HUES64 (cell line): ENCODE results near the gene RAB11FIP3.
"Not testable (repeated sequence)": the region's sequence is repeated elsewhere in the genome, so short reads cannot be mapped to it uniquely, and the experiment has no call there.

Experiments
- H3K27ac ChIP-seq: 2 replicates; pipeline ENCODE4 v1.7.0; 2013; ENCODE audit warnings: low read depth, low read length, inconsistent platforms
- H3K27me3 ChIP-seq: 2 replicates; pipeline ENCODE4 v1.6.1; 2013; ENCODE audit warnings: mild to moderate bottlenecking, low read length; ENCODE audit not compliant: insufficient read depth
- H3K36me3 ChIP-seq: 2 replicates; pipeline ENCODE4 v1.6.1; 2013; ENCODE audit warnings: mild to moderate bottlenecking, low read length; ENCODE audit not compliant: insufficient read depth
- H3K4me1 ChIP-seq: 2 replicates; pipeline ENCODE4 v1.6.1; 2013; ENCODE audit warnings: mild to moderate bottlenecking, low read length, moderate library complexity; ENCODE audit not compliant: insufficient read depth
- H3K4me3 ChIP-seq: 2 replicates; pipeline ENCODE4 v1.5.1; 2013; ENCODE audit warnings: mild to moderate bottlenecking, low read length, moderate library complexity
- H3K9ac ChIP-seq: 2 replicates; pipeline ENCODE4 v1.6.1; 2013; ENCODE audit warnings: mild to moderate bottlenecking, low read depth, low read length
- H3K9me3 ChIP-seq: 2 replicates; pipeline ENCODE4 v1.6.1; 2013; ENCODE audit warnings: low read depth, low read length; ENCODE audit not compliant: insufficient read depth
- WGBS: fragments of 150-250, 120-280 bp; methylation state at CpG from one replicate; pipeline ENCODE4 v1.1.7; 2013; ENCODE audit warnings: missing lambda C conversion rate; 5-methylcytosine and 5-hydroxymethylcytosine counted together

The RAB11FIP3 gene

DNA sequence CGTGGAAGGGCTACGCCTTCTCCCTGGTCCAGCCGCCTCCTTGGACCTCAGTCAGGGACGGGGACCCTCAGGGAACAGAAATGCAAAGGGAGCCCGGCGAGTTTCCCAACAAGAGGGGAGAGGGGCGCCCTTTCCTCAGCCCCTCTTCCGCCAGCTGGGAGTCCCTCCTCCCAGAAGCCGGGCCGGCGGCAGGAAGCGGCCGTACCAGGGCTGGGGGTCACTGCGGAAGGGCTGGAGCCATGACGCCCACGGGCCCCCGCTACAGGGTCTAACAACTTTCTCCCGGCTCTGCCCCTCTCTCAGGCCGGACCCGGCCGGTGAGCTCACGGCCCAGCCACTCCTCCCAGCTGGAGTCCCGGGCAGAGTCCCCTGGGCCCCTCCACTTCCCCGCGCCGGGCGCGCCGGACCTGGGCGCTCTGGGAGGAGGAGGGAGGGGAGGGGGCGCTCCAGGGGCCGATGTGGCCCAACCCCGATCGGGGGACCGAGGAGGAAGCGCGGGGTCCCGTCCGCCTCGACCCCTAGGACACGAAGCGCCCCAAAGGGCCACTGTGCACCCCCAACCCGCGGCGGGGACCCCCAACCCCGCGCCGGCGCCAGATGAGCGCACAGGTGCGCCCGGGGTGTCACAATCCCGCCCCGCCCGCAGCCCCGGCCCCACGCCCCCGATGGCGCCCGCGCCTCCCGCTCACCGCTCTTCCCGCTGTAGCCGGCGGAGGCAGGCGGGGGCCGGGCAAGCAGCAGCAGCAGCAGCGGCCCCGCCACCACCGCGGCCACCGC, 44.2 kb upstream of the RAB11FIP3 start:
- Histone ChIP-seq H3K27ac (peak overlapping the region; percentile 71; the same call in 1 of the 2 replicates), H3K36me3 (peaks cover 14% of the 10 kb centered on the region), H3K9me3 (no peaks in the 10 kb centered on the region), H3K9ac (peak overlapping the region; percentile 66), H3K4me3 (peak overlapping the region; percentile 90), H3K27me3 (peaks cover 16% of the 10 kb centered on the region; the same call in 1 of the 2 replicates), H3K4me1 (peaks cover 18% of the 10 kb centered on the region)
- under 1% methylated on average over 73 of the region's 73 CpGs for whole genome bisulfite sequencing

- Histone ChIP-seq H3K36me3 (peaks cover 5% of the 10 kb centered on the region), H3K9ac (peak within 1 kb of the TSS; percentile 77), H3K27ac (peak within 1 kb of the TSS; percentile 90), H3K4me1 (peaks cover 18% of the 10 kb centered on the region), H3K9me3 (no peaks in the 10 kb centered on the region), H3K4me3 (peak within 1 kb of the TSS; percentile 90), H3K27me3 (peaks cover 16% of the 10 kb centered on the region; the same call in 1 of the 2 replicates)
- under 1% methylated on average over 104 of the region's 123 CpGs for WGBS
Observed at GRCh38 chr16:381789-382717, 43.4 kb upstream of the RAB11FIP3 start, which contains the start of gene PGAP6. Gene PGAP6 (minus strand): TSS chr16:381978. CDS start chr16:381821, 157 bp downstream.

DNA sequence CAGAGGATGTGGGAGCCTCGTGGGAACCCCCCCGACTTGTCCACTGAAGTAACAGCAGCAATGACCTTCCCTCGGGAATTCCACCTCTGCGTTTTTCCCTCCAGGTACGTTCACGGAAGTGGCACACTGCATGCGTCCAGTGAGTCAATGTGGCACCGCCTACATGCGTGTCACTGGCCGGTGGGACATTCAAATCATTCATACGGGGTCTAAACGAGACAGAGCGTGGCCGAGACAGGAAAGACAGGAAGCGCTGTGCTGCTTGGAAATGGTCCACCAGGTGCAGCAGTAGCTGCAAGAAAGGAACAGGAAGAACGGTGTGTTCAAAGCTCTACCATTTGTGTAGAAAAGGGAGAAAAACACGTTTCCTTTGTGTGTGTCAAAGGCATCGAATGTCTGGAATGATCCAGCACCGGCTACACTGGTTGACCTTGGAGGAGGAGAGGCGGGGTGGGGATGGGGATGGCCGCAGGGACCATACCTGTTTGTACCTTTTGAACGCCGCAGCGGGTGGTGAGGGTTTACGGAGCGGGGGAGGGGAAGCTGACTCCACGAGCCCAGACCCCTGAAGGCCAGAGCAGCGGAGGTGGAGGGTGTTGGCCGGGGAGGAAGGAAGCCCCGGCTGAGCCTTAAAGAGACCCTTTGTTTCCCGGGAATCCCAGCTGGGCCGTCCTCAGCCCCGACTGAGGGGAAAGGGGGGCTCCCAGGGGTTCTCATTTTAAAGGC, 42.0 kb upstream of the RAB11FIP3 start:
- peak overlapping the region; percentile 83 for H3K4me3 ChIP-seq
- WGBS, result 2% methylated on average over 33 of the region's 33 CpGs
- H3K9me3 ChIP-seq, result no peaks in the 10 kb centered on the region
- H3K36me3 ChIP-seq, result no peaks in the 10 kb centered on the region
- H3K27me3 ChIP-seq, result peaks cover 16% of the 10 kb centered on the region; the same call in 1 of the 2 replicates
- H3K27ac ChIP-seq, result peak overlapping the region; percentile 90
- H3K9ac ChIP-seq, result peak overlapping the region; percentile 40
- H3K4me1 ChIP-seq, result peaks cover 18% of the 10 kb centered on the region

DNA sequence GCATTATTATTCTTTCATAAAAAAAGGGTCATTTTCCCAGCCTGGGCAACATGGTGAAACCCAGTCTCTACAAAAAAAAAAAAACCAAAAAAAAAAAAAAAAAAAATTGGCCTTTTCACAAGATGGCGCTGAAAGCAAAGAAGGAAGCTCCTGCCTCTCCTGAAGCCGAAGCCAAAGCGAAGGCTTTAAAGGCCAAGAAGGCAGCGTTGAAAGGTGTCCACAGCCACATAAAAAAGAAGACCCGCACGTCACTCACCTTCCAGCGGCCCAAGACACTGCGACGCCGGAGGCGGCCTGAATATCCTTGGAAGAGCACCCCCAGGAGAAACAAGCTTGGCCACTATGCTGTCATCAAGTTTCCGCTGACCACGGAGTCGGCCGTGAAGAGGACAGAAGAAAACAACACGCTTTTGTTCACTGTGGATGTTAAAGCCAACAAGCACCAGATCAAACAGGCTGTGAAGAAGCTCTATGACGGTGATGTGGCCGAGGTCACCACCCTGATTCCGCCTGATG, 38.8 kb upstream of the RAB11FIP3 start:
- H3K4me1 ChIP-seq, result peaks cover 12% of the 10 kb centered on the region
- peaks cover 16% of the 10 kb centered on the region; the same call in 1 of the 2 replicates for H3K27me3 ChIP-seq
- no peaks in the 10 kb centered on the region for H3K9me3 ChIP-seq
- no peaks in the 10 kb centered on the region for H3K36me3 ChIP-seq
- H3K9ac ChIP-seq, result no peak overlapping the region
- H3K4me3 ChIP-seq, result no peak overlapping the region
- WGBS, result 87% methylated on average over 19 of the region's 19 CpGs
- no peak overlapping the region for H3K27ac ChIP-seq

DNA sequence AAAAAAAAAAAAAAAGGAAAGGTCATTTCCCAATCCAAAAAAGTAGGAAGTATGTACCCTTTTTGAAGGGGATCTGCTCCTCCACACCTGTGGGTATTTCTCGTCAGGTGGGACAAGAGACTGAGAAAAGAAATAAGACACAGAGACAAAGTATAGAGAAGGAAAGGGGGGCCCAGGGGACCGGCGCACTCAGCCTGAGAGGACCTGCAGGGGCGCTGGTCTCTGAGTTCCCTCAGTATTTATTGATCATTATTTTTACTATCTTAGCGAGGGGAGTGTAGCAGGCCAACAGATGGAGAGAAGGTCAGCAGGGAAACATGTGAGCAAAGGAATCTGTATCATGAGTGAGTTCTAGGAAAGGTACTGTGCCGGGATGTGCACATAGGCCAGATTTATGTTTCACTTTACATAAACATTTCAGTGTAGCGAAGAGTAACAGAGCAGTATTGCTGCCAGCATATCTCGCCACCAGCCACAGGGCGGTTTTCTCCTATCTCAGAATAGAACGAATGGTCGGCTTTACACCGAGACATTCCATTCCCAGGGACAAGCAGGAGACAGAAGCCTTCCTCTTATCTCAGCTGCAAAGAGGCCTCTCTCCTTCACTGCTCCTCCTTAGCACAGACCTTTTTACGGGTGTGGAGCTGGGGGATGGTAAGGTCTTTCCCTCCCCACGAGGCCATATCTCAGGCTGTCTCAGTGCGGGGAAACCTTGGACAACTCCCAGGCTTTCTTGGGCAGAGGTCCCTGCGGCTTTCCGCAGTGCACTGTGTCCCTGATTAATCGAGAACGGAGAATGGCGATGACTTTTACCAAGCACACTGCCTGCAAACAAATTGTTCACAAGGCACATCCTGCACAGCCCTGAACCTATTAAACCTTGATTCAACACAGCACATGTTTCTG, 37.4 kb upstream of the RAB11FIP3 start:
- H3K36me3 ChIP-seq, H3K27ac ChIP-seq, H3K4me3 ChIP-seq, H3K9me3 ChIP-seq, H3K27me3 ChIP-seq, H3K9ac ChIP-seq: not testable (repeated sequence)
- peaks cover 11% of the 10 kb centered on the region for H3K4me1 ChIP-seq
- WGBS, result 84% methylated on average over 18 of the region's 20 CpGs

- H3K9ac ChIP-seq, result no peak overlapping the region
- H3K27ac ChIP-seq, result no peak overlapping the region
- H3K4me1 ChIP-seq, result peaks cover under 1% of the 10 kb centered on the region; the same call in 1 of the 2 replicates
- no peak overlapping the region for H3K4me3 ChIP-seq
- no peaks in the 10 kb centered on the region for H3K27me3 ChIP-seq
- 0 out of 2 replicates have a peak, but pooled peaks cover 4% of the 10 kb centered on the region for H3K9me3 ChIP-seq
- no peaks in the 10 kb centered on the region for H3K36me3 ChIP-seq
- 88% methylated on average over 10 of the region's 10 CpGs for WGBS
Observed at GRCh38 chr16:389352-389751, 36.1 kb upstream of the RAB11FIP3 start.

- Histone ChIP-seq H3K4me3 (no peak overlapping the region), H3K27me3 (no peaks in the 10 kb centered on the region), H3K9ac (no peak overlapping the region), H3K36me3 (no peaks in the 10 kb centered on the region), H3K27ac (no peak overlapping the region), H3K9me3 (0 out of 2 replicates have a peak, but pooled peaks cover 4% of the 10 kb centered on the region), H3K4me1 (peaks cover 6% of the 10 kb centered on the region; the same call in 1 of the 2 replicates)
- 59% methylated on average over 7 of the region's 7 CpGs for WGBS
Observed at GRCh38 chr16:391885-392335, 33.5 kb upstream of the RAB11FIP3 start.

GRCh38 chr16:392450-393030, 32.9 kb upstream of the RAB11FIP3 start:
- 94% methylated on average over 7 of the region's 7 CpGs for WGBS

DNA sequence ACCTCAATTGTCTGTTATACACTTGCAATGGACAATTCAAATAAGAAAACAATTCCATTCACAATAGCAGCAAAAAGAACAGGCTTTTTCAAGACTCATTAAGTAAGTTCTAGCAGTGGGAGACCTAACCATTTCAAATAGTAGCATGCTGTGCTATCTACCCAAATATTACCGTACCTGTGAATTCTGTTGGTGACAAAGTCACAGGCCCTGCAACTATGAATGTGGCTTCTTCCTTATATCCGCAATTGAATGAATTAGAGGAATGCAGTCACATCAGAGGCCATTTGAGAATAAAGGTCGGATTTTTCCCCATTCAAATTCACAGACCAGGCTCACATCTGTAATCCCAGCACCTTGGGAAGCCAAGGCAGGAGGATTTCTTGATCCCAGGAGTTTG, 29.2 kb upstream of the RAB11FIP3 start:
- Histone ChIP-seq H3K4me1 (peaks cover 14% of the 10 kb centered on the region), H3K36me3 (peaks cover 22% of the 10 kb centered on the region), H3K4me3 (peak overlapping the region; percentile 68), H3K27ac (peak overlapping the region; percentile 84; the same call in 1 of the 2 replicates), H3K9ac (peak overlapping the region; percentile 68), H3K9me3 (0 out of 2 replicates have a peak, but pooled peaks cover 4% of the 10 kb centered on the region), H3K27me3 (no peaks in the 10 kb centered on the region)
- WGBS, result 27% methylated on average over 3 of the region's 3 CpGs

More at GRCh38 chr16:392450-393030, 32.9 kb upstream of the RAB11FIP3 start:
- Histone ChIP-seq H3K27me3 (no peaks in the 10 kb centered on the region), H3K4me1 (peaks cover 6% of the 10 kb centered on the region; the same call in 1 of the 2 replicates), H3K36me3 (no peaks in the 10 kb centered on the region), H3K9ac (no peak overlapping the region), H3K27ac (no peak overlapping the region), H3K4me3 (no peak overlapping the region), H3K9me3 (0 out of 2 replicates have a peak, but pooled peaks cover 4% of the 10 kb centered on the region)
